HG03575 (cell line): ENCODE measurements around the gene PIK3IP1.

Experiments used
- ATAC-seq: cut with Tn5 transposase; IDR thresholded peaks from one replicate; pipeline ENCODE4 v1.9.1; 2021; ENCODE audit not compliant: unreplicated experiment, insufficient number of reproducible peaks, low FRiP score; ENCODE audit errors: extremely low read depth

The PIK3IP1 gene

DNA sequence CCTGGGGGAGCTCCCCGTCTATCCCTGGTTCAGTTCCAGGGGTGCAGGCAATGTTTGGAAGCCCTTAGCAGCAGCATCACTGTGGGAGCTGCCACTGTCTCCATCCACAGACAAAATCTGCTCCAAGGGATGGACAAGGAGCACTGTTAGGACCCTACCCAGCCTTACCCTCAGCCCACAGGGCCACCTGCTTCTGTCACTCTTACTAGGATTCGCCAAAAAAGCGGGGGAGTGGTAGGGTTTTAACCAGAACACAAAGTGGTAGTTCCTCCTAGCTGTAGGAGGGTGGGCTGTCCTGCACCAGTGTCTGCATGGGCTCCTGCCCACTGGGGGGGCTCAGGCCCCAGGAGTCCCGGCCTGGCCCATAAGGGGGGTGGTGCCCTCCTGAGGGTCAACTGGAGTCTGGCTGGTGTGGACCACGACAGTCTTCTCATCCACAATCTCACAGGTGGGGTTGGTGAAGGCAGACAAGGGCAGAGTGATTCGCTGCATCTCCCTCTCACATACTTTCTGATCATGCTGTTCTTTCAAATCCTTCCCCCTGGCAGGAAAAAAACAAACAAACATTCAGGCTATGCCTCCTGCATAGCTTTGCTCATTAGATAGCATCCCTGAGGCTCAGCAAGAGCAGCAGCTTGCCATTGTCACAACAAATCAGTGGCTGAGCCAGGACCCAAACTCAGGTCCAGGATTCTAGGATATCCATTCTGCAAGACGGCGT is 9.4 kb downstream of the PIK3IP1 start:
- no peak for ATAC-seq

DNA sequence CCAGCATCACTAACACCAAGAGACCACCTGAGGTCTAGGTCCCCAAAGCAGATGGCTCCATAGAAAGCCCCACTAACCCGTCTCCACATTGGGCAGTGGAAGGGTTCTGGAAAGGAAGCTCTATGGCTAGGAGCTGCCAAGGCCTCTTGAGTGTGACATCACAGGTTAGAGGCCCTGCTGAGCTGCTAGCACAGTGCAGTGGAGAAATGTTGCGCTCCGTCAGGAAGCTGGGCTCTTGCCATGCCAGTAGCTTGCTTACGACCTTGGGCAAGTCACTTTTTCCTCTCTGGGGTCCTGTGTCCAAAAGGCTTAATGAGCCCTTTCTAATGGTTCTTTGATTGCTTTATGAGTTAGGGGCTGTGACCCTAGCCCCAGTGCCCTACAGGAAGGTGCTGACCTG is 10.6 kb downstream of the PIK3IP1 start:
- no peak for ATAC-seq

DNA sequence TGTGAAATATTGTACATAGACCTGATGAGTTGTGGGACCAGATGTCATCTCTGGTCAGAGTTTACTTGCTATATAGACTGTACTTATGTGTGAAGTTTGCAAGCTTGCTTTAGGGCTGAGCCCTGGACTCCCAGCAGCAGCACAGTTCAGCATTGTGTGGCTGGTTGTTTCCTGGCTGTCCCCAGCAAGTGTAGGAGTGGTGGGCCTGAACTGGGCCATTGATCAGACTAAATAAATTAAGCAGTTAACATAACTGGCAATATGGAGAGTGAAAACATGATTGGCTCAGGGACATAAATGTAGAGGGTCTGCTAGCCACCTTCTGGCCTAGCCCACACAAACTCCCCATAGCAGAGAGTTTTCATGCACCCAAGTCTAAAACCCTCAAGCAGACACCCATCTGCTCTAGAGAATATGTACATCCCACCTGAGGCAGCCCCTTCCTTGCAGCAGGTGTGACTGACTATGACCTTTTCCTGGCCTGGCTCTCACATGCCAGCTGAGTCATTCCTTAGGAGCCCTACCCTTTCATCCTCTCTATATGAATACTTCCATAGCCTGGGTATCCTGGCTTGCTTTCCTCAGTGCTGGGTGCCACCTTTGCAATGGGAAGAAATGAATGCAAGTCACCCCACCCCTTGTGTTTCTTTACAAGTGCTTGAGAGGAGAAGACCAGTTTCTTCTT is 12.3 kb downstream of the PIK3IP1 start:
- ATAC-seq, result no peak

DNA sequence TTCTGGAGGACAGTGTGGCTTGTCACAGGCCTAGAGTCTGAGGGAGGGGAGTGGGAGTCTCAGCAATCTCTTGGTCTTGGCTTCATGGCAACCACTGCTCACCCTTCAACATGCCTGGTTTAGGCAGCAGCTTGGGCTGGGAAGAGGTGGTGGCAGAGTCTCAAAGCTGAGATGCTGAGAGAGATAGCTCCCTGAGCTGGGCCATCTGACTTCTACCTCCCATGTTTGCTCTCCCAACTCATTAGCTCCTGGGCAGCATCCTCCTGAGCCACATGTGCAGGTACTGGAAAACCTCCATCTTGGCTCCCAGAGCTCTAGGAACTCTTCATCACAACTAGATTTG is 13.0 kb downstream of the PIK3IP1 start:
- no peak for ATAC-seq

DNA sequence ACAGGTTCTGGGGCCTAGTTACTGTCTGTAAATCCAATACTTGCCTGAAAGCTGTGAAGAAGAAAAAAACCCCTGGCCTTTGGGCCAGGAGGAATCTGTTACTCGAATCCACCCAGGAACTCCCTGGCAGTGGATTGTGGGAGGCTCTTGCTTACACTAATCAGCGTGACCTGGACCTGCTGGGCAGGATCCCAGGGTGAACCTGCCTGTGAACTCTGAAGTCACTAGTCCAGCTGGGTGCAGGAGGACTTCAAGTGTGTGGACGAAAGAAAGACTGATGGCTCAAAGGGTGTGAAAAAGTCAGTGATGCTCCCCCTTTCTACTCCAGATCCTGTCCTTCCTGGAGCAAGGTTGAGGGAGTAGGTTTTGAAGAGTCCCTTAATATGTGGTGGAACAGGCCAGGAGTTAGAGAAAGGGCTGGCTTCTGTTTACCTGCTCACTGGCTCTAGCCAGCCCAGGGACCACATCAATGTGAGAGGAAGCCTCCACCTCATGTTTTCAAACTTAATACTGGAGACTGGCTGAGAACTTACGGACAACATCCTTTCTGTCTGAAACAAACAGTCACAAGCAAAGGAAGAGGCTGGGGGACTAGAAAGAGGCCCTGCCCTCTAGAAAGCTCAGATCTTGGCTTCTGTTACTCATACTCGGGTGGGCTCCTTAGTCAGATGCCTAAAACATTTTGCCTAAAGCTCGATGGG is 13.5 kb downstream of the PIK3IP1 start:
- no peak for ATAC-seq

DNA sequence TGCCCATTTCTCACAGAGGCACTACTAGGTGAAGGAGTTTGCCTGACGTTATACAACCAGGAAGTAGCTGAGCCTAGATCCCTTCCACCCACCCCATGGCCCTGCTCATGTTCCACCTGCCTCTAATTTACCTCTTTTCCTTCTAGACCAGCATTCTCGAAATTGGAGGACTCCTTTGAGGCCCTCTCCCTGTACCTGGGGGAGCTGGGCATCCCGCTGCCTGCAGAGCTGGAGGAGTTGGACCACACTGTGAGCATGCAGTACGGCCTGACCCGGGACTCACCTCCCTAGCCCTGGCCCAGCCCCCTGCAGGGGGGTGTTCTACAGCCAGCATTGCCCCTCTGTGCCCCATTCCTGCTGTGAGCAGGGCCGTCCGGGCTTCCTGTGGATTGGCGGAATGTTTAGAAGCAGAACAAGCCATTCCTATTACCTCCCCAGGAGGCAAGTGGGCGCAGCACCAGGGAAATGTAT is 14.1 kb downstream of the PIK3IP1 start:
- no peak for ATAC-seq

DNA sequence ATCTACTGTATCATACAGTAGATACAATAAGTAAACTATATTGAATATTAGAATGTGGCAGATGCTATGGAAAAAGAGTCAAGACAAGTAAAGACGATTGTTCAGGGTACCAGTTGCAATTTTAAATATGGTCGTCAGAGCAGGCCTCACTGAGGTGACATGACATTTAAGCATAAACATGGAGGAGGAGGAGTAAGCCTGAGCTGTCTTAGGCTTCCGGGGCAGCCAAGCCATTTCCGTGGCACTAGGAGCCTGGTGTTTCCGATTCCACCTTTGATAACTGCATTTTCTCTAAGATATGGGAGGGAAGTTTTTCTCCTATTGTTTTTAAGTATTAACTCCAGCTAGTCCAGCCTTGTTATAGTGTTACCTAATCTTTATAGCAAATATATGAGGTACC is 14.5 kb downstream of the PIK3IP1 start:
- ATAC-seq, result no peak

DNA sequence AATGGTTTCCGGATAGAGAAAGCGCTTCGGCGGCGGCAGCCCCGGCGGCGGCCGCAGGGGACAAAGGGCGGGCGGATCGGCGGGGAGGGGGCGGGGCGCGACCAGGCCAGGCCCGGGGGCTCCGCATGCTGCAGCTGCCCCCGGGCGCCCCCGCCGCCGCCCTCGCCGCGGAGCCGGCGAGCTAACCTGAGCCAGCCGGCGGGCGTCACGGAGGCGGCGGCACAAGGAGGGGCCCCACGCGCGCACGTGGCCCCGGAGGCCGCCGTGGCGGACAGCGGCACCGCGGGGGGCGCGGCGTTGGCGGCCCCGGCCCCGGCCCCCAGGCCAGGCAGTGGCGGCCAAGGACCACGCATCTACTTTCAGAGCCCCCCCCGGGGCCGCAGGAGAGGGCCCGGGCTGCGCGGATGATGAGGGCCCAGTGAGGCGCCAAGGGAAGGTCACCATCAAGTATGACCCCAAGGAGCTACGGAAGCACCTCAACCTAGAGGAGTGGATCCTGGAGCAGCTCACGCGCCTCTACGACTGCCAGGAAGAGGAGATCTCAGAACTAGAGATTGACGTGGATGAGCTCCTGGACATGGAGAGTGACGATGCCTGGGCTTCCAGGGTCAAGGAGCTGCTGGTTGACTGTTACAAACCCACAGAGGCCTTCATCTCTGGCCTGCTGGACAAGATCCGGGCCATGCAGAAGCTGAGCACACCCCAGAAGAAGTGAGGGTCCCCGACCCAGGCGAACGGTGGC is 15.7 kb downstream of the PIK3IP1 start:
- no peak for ATAC-seq

DNA sequence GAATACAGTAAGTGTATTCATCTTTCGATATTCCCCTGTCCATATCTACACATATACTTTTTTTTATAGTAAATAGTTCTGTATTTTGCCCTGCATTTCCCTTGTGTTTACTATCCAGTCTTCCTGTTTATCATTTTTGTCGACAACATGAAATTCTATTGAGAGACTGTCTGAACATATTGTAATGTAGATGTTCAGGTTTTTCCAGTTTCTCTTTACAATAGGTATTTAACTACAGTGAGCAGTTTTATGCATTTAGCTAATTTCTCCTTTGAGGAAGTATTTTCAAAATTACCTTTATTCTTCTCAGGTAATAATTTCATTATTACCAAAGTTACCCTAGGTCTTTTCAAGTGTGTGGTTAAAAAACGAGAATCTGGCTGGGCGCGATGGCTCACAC is 16.7 kb downstream of the PIK3IP1 start:
- ATAC-seq, result no peak

DNA sequence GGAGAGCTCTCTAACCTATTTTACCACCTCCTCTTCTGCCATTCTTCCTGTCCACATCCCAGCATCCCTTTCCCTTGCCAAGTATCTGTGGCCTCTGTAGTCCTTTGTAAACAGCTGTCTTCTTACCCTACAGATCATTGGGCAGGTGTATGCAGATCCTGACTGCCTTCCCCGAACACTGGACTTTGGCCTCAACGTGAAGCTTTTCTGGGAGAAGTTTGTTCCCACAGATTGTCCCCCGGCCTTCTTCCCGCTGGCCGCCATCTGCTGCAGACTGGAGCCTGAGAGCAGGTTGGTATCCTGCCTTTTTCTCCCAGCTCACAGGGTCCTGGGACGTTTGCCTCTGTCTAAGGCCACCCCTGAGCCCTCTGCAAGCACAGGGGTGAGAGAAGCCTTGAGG is 17.3 kb downstream of the PIK3IP1 start:
- ATAC-seq, result no peak

DNA sequence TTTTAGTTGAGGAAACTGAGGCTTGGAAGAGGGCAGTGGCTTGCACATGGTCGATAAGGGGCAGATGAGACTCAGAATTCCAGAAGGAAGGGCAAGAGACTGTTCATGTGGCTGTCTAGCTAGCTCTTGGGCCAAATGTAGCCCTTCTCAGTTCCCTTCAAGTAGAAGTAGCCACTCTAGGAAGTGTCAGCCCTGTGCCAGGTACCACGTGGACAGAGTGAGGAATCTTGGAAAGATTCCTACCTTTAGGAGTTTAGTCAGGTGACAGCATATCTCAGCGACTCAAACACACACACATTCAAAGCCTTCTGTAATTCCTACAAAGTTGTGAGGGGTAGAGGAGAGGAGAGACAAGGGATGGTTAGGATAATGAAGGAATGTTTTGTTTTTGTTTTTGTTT is 18.3 kb downstream of the PIK3IP1 start:
- no peak for ATAC-seq

DNA sequence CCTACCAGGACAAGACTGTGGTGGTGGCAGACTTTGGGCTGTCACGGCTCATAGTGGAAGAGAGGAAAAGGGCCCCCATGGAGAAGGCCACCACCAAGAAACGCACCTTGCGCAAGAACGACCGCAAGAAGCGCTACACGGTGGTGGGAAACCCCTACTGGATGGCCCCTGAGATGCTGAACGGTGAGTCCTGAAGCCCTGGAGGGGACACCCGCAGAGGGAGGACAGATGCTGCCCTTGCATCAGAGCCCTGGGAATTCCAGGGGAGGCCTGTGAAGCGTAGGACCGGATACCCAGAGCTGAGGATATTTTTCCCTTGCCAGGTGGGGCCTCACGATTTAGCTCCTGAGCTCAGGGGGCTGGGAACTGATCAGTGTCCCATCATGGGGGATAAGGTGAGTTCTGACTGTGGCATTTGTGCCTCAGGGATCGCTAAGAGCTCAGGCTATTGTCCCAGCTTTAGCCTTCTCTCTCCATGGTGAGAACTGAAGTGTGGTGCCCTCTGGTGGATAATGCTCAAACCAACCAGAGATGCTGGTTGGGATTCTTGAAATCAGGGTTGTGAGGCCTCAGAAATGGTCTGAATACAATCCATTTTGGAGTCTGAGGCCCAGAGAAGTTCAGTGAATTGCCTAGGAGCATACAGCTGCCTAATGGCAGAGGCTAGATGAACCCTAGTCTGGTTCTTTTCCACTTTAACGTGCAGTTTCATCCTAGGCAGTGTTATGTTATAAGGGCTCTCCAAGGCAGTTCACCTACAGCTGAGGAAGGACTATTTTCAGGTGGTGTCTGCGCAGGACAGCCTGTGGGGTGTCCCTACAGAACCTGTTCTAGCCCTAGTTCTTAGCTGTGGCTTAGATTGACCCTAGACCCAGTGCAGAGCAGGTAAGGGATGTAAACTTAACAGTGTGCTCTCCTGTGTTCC is 19.5 kb downstream of the PIK3IP1 start:
- ATAC-seq, result no peak

DNA sequence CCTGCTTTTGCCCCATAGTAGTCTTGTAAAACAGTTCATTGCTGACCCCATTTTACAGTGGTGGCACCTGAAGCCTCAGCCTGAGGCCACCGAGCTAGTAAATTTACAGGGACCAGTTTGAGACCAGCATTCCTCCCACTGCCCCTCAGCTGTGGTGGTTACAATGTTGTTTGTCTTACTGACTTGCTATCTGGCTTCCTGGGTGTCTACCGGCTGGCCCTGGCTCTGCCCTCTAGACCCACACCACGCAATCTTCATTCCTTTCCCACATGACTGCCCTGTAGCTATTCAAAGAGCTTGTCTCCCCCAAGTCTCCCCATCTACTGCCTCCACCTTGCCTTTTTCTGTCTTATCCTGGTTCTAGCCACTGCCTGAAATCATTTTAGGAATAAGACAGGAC is 20.8 kb downstream of the PIK3IP1 start:
- ATAC-seq, result no peak

DNA sequence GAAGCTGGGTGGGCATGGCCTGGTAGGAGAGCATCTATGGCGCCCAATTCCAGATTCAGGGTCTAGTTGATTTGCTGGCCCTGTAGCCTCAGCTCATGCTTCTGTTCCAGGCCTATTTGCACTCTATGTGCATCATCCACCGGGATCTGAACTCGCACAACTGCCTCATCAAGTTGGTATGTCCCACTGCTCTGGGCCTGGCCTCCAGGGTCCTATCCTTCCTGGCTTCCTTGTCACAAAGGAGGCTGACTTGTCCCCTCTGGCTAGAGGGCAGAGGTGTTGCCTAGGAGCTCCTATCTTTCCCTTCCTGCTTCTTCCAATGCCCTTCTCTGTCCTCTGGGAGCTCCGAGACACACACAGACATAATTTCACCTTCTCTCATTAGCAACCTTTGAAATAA is 21.3 kb downstream of the PIK3IP1 start:
- no peak for ATAC-seq

DNA sequence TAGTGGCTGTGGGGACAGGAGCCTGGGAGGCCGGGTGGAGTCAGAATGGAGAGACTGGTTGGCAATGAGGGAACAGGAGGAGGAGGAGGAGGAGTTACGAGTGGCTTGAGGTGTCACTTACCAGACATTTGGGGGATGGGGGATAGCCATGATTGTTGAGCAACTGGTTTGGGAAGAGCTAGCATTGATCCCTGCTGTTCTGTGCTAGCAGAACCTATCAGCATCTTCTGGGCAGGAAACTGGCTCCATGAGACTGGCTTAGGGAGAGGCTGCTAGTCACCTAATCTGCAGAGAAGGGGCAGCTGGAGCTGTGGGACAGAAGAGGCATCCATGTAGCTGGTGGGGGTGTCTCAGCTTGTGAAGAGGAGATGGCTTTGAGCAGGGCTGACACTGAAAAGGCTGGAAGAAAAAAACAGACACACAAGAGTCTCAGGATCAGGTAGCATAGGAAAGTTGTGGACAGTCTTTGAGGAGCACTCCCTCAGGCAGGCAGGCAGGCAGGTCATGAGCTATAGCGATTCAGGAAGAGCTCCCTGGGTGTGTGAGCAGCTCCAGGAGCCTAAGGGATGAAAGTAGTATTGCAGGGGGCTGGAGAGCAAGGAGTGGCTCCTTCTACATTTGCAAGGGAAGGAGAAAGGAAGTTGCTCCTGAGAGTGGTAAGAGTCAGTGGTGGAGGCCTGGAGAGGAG is 22.3 kb downstream of the PIK3IP1 start:
- ATAC-seq, result no peak

DNA sequence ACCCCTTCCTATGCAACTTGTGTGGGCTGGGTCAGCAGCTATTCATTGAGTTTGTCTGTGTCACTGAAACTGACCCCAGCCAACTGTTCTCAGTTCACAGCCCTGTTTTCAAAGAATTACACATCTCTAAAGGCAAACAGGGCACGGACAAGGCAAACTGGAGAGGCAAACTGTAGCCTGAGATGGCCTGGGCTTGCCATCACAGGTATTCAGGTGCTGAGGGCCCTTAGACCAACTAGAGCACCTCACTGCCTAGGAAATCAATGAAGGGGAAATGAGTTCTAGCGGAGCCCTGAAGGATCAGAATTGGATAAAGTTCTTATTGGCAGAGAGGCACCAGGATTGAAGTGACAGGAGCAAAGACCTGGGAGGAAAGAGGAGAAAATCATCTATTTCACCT is 24.0 kb downstream of the PIK3IP1 start:
- ATAC-seq, result no peak

DNA sequence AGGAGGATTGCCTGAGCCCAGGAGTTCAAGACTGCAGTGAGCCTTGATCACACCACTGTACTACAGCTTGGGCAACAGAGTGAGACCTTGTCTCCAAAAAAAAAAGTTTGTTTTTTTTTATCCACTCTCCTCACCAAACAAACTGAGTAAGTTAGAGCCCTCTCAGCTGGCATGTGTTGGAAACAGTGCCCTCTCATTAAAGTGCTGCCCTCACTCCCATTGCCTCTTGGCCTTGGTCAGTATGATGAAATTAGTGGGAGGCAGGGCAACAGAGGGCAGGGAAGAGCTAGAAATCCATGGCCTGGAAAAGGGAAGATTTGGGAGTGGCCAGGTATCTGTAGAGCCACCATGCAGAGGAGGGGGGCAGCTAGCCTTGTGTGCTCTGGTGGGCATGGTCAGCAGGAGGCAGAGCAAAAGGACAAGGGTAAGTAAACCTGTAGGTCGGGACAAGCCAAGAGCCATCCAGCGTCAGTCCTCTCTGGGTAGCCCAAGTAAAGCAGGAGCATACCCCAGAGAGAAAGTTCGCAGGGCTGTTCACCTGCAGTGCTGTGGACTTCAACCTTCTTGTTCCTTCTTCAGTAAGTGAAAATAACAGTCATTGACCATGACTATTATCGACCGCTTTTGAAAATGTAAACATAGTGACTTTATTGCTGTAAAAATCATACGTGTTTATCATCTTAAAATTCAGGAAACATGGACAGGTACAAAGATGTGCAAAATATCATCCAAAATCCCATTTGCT is 28.2 kb downstream of the PIK3IP1 start:
- ATAC-seq, result no peak
